Stimulated activated naive CD8-positive, alpha-beta T cell treated with anti-CD3 and anti-CD28 coated beads, Interleukin-15, Interleukin-2, amounts not matched to agents 100 ng/mL and 50 ng/mL, for 24 hours (primary cell): Measurements from ENCODE around the gene DMRTB1.

ENCODE experiments used
- H3K27ac Mint-ChIP-seq: one replicate; pipeline ENCODE4 v1.8.0; 2021; ENCODE audit warnings: mild to moderate bottlenecking, mixed read lengths
- H3K27me3 Mint-ChIP-seq: one replicate; pipeline ENCODE4 v1.8.0; 2021; ENCODE audit warnings: mixed read lengths
- H3K36me3 Mint-ChIP-seq: one replicate; pipeline ENCODE4 v1.8.0; 2021; ENCODE audit warnings: low read depth, mixed read lengths
- H3K4me1 Mint-ChIP-seq: one replicate; pipeline ENCODE4 v1.8.0; 2021; ENCODE audit warnings: low read depth, mixed read lengths
- H3K4me3 Mint-ChIP-seq: one replicate; pipeline ENCODE4 v1.8.0; 2021; ENCODE audit warnings: mild to moderate bottlenecking, mixed read lengths
- H3K9me3 Mint-ChIP-seq: one replicate; pipeline ENCODE4 v1.8.0; 2021; ENCODE audit warnings: mixed read lengths

DMRTB1 gene

DNA sequence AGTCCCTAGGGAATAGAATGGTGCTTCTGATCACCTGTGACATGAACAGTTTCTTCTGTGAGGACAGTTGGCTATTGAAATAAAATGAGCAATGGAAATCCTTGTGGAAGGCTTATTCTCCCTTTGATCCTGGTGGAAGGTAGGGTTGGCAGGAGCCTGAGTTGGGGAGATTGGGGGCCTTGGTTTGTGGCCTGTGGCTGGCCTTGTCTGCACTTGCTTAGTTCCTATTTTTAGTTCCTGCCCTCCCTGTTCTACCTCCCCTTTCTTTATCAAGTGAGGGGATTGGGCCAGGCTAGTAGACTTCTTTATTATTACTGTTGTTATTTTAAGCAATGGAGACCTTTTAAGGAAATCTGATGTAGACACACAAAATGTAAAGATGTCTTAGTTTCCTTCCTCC lies 8.2 kb downstream of the DMRTB1 start:
- no peak overlapping the region for H3K4me3 Mint-ChIP-seq
- no peaks in the 10 kb centered on the region for H3K36me3 Mint-ChIP-seq
- no peaks in the 10 kb centered on the region for H3K27me3 Mint-ChIP-seq
- no peaks in the 10 kb centered on the region for H3K4me1 Mint-ChIP-seq
- no peak overlapping the region for H3K27ac Mint-ChIP-seq
- no peaks in the 10 kb centered on the region for H3K9me3 Mint-ChIP-seq

DNA sequence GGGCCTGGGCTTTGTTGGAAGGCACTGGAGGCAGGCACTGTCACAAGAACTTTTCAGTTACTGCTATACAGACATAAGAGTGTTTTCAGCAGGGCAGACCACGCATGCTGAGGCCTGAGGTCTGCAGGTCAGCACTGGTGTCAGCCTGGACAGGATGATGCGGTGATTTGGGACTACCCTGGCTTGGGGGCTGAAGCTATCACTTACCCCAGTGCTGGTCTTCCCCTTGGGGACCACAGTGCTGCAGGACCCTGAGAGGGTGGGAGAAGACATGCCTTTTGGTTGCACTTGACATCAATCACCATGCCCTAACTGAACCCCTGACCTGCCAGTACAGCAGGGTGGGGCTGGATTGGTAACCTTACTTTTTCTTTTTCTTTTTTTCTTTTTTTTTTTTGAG lies 9.2 kb downstream of the DMRTB1 start:
- Mint-ChIP-seq H3K4me3 (no peak overlapping the region), H3K27ac (no peak overlapping the region), H3K36me3 (no peaks in the 10 kb centered on the region), H3K27me3 (no peaks in the 10 kb centered on the region), H3K9me3 (no peaks in the 10 kb centered on the region), H3K4me1 (no peaks in the 10 kb centered on the region)

DNA sequence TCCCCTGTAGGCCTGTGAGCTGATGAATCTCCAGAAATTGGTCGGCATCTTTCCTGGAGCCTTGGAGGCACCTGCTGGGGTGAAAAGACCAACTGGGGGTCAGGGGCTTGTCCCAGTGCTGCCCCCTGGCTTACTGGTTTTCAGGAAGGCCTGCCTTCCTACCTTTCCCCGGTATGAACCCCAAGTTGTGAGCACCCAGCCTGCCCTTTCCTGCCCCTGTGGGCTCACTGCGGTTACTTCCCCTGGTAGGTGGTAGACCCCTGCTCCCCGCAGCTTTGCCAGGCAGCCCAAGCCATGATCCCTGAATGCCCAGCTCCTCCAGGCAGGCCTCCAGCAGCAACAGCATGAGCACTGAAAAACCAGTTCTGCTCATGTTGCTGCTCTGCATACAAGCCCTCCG lies 10.2 kb downstream of the DMRTB1 start:
- H3K4me1 Mint-ChIP-seq = no peaks in the 10 kb centered on the region
- no peaks in the 10 kb centered on the region for H3K9me3 Mint-ChIP-seq
- H3K36me3 Mint-ChIP-seq = no peaks in the 10 kb centered on the region
- H3K4me3 Mint-ChIP-seq = no peak overlapping the region
- H3K27me3 Mint-ChIP-seq = no peaks in the 10 kb centered on the region
- no peak overlapping the region for H3K27ac Mint-ChIP-seq

DNA sequence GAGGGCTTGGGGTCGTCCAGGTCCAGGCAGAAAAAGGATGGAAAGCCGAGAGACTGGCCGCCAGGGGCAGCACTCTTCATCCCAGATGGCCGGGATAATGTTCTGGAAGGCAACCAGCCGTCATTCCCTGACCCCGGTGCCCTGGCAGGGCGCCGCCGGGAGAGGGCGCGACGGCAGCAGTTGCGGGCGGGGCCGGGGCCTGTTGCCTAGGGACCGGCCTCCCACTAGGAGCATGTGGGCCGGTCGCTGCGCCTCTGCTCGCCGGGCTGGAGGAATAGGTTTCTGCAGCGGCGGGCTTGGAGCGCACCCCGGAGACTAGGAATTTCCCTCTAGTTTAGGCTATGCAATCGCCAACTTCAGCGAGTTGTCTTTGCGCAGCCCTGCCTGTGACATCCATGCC lies 11.0 kb downstream of the DMRTB1 start:
- Mint-ChIP-seq H3K36me3 (no peaks in the 10 kb centered on the region), H3K4me3 (no peak overlapping the region), H3K27ac (no peak overlapping the region), H3K4me1 (no peaks in the 10 kb centered on the region), H3K27me3 (no peaks in the 10 kb centered on the region), H3K9me3 (no peaks in the 10 kb centered on the region)

DNA sequence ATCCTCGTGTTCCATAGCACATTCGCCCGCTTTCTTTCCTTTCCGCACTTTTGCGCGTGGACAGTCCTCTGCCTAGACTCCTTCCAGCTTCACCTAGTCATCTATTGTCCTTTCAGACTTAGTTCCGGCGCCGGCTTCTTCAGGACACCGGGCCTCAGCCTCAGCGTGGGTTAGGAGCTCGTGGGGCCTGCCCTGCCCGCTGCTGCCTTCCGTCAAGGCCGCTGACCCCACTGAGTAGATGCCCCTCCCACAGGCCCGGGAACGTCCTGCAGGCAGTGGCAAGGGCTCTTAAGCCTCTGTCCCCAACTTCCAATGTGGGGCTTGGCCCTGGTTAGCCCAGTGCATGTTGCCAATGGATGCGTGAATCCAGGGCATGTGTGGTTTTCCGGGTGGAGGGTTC lies 11.4 kb downstream of the DMRTB1 start:
- H3K36me3 Mint-ChIP-seq = no peaks in the 10 kb centered on the region
- H3K4me1 Mint-ChIP-seq = no peaks in the 10 kb centered on the region
- H3K9me3 Mint-ChIP-seq = no peaks in the 10 kb centered on the region
- H3K4me3 Mint-ChIP-seq = no peak overlapping the region
- no peaks in the 10 kb centered on the region for H3K27me3 Mint-ChIP-seq
- no peak overlapping the region for H3K27ac Mint-ChIP-seq

DNA sequence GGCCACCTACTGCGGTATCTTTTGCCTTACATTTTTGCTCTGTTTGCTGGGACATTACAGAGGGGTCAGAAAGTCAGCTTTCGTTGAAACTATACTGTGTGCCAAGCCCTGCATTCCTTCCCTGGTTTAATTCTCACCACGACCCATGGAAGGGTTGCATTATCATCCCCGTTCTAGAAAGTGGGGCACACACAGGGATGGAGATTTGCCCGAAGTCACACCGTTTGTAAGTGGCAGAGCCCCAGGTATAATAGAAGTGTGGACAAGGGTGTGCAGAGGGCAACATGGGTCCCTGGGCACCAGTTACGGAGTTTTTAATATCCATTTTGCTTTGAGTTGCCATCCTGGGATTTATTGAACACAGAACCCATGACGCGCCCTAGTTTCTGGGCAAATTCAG lies 11.8 kb downstream of the DMRTB1 start:
- no peaks in the 10 kb centered on the region for H3K36me3 Mint-ChIP-seq

DNA sequence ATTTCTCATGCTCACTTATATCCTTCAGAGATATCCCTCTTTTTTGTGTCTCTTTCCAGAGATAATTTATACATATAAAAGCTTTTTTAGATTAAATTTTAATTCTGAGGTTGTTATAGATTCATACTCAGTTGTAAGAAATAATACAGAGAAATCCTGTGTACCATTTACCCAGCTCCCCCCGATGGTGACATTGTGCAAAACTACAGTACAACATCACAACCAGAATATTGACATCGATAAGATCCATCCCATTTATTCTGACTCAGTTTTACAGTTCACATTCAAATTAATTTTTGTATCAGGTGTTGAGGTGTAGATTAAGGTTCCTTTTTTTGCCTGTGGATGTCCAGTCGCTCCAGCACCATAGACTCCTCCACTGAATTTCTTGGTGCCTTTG lies 14.3 kb downstream of the DMRTB1 start:
- Mint-ChIP-seq H3K27me3 (no peaks in the 10 kb centered on the region), H3K4me1 (no peaks in the 10 kb centered on the region), H3K4me3 (no peak overlapping the region), H3K27ac (no peak overlapping the region), H3K36me3 (no peaks in the 10 kb centered on the region), H3K9me3 (no peaks in the 10 kb centered on the region)

More for the DNA sequence above, 11.8 kb downstream of the DMRTB1 start:
- no peak overlapping the region for H3K4me3 Mint-ChIP-seq
- no peaks in the 10 kb centered on the region for H3K9me3 Mint-ChIP-seq
- H3K27ac Mint-ChIP-seq = no peak overlapping the region
- no peaks in the 10 kb centered on the region for H3K27me3 Mint-ChIP-seq
- no peaks in the 10 kb centered on the region for H3K4me1 Mint-ChIP-seq

DNA sequence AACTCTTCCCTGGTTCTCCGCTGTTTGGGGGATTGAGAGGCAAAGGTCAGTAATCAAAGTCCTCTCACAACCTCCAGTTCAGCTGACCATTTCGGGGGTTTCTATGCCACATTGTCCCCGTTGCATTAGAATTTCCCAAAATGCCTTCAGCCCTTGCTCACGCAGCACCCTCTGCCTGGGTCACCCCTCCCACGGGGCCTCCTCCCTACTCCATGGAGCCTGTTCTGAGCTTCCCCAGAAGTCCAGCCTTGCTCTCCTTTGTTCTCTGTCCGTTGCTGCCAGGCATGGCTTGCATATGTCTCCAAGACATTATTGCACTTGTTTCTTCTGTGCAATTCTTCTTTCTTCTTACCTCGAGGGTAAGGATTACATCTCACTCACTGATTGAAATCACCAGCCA lies 16.5 kb downstream of the DMRTB1 start:
- H3K27me3 Mint-ChIP-seq = no peaks in the 10 kb centered on the region
- H3K27ac Mint-ChIP-seq = no peak overlapping the region
- H3K4me3 Mint-ChIP-seq = no peak overlapping the region
- H3K4me1 Mint-ChIP-seq = no peaks in the 10 kb centered on the region
- no peaks in the 10 kb centered on the region for H3K36me3 Mint-ChIP-seq
- H3K9me3 Mint-ChIP-seq = no peaks in the 10 kb centered on the region

DNA sequence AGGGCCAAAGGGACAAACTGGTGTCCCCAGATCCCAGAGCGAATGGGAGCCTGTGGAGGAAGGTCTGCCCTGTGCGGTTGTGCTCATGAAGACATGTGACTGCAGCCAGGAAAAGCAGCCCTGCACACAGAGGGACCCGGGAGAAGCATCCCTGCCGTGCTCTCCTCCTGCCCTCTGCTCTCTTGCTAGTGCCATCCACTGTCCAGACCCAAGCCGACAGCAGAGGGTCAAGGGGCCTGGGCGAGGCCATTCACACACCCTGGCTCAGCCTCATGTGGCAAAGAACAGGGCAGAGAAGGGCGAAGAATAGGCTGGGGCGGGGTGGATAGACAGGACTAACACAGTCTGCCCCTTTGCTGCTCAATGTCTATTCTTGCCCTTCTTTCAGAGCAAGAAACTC lies 17.4 kb downstream of the DMRTB1 start:
- H3K27ac Mint-ChIP-seq = no peak overlapping the region
- H3K9me3 Mint-ChIP-seq = no peaks in the 10 kb centered on the region
- H3K4me3 Mint-ChIP-seq = no peak overlapping the region
- H3K36me3 Mint-ChIP-seq = no peaks in the 10 kb centered on the region
- H3K27me3 Mint-ChIP-seq = no peaks in the 10 kb centered on the region
- no peaks in the 10 kb centered on the region for H3K4me1 Mint-ChIP-seq

DNA sequence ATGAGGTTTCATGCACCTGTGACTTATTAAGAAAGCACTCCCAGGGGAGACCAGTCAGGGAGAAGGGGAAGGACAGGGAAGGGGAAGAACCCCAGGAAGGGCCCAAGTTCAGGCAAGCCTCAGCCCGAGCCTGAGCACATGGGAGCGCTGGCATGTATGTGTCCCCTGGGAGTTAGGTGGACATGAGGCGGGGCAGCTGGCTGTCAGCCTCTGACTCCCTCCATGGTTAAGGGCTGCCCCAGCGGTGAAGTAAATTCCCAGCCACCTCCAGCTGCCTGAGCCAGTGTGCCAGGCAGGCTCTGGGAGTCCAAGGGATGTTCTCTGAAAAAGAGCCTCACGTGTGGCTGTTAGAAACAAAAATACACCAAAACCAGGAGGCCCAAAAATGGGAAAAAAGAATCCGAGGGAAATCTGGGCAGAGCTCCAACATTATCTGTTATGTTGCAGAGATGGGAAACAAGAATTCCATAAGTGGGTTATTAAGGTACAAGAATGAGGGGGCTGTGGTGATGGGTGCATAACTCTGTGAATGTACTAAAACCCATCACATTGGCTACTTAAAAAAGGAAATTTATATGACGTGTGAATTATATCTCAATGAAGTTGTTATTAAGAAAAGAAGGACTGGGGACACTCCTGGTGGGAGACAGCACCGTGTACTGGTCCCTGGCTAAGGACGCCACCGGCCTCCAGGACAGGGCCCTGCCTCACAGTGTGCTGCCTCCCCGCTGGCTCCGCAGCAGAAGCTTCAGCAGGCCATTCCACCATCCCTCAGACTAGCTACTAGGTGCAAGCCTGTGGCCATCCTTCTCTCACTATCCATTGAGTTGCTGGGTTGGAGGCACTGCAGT lies 18.7 kb downstream of the DMRTB1 start:
- Mint-ChIP-seq H3K9me3 (no peaks in the 10 kb centered on the region), H3K27ac (no peak overlapping the region), H3K36me3 (no peaks in the 10 kb centered on the region), H3K27me3 (no peaks in the 10 kb centered on the region), H3K4me3 (no peak overlapping the region), H3K4me1 (no peaks in the 10 kb centered on the region)

DNA sequence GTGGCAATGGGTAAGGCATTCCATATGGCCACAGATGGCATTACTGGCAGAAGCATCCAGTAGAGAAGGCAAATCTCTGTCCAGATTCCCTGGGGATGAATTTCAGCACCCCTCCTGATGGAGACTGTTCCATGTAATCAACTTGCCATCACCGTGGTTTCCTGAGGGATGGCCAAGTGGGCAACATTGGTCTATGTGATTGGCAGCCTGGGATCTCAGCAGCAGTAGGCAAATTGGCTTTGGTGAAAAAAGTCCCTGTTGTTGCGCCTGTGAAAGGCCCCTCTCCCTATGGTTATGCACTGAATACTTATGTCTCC lies 19.3 kb downstream of the DMRTB1 start:
- H3K9me3 Mint-ChIP-seq = no peaks in the 10 kb centered on the region
- H3K36me3 Mint-ChIP-seq = no peaks in the 10 kb centered on the region
- no peaks in the 10 kb centered on the region for H3K4me1 Mint-ChIP-seq
- no peak overlapping the region for H3K27ac Mint-ChIP-seq
- no peaks in the 10 kb centered on the region for H3K27me3 Mint-ChIP-seq
- H3K4me3 Mint-ChIP-seq = no peak overlapping the region

DNA sequence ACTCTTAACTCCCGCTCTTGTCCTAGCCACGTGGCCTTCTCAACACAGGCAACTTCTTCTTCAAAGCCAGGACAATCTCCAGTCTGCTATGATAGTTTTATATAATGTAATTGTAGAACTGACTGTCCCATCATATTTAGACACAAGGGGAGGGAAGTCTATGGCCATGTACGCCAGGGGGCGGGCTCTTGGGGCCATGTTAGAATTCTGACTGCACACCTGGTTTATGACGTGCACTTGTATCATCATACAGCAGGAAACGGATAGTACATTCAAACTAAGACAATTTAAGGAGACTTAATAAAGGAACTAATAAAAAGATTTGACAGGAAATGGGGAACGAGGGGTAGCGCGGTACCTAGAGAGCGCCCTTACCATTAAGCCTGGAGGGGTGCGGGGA lies 21.5 kb downstream of the DMRTB1 start:
- no peaks in the 10 kb centered on the region for H3K36me3 Mint-ChIP-seq
- H3K4me3 Mint-ChIP-seq = no peak overlapping the region
- no peaks in the 10 kb centered on the region for H3K4me1 Mint-ChIP-seq

DNA sequence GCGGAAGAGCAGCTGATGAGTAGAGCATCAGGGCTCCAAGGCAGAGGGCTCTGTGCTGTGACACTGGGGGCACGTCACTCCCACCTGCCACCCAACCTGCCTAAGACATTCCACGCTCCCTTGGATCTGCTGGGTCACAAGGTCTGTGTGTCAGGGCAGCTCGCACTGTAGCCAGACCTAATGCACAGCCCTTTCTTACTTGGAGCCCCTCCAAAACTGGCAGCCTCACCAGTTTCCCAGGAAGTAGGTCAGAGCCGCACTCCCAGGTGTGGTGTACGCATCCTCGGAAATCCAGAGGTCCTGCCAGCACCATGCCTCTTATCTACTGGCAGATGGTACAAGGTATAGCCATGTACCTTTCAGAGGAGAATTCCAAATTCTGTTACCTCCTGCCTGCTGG lies 22.3 kb downstream of the DMRTB1 start:
- peaks cover 8% of the 10 kb centered on the region for H3K27me3 Mint-ChIP-seq
- no peaks in the 10 kb centered on the region for H3K4me1 Mint-ChIP-seq
- H3K36me3 Mint-ChIP-seq = no peaks in the 10 kb centered on the region
- no peak overlapping the region for H3K27ac Mint-ChIP-seq
- no peak overlapping the region for H3K4me3 Mint-ChIP-seq
- no peaks in the 10 kb centered on the region for H3K9me3 Mint-ChIP-seq

More for the DNA sequence above, 21.5 kb downstream of the DMRTB1 start:
- H3K27me3 Mint-ChIP-seq = peaks cover 3% of the 10 kb centered on the region
- H3K9me3 Mint-ChIP-seq = no peaks in the 10 kb centered on the region
- no peak overlapping the region for H3K27ac Mint-ChIP-seq

DNA sequence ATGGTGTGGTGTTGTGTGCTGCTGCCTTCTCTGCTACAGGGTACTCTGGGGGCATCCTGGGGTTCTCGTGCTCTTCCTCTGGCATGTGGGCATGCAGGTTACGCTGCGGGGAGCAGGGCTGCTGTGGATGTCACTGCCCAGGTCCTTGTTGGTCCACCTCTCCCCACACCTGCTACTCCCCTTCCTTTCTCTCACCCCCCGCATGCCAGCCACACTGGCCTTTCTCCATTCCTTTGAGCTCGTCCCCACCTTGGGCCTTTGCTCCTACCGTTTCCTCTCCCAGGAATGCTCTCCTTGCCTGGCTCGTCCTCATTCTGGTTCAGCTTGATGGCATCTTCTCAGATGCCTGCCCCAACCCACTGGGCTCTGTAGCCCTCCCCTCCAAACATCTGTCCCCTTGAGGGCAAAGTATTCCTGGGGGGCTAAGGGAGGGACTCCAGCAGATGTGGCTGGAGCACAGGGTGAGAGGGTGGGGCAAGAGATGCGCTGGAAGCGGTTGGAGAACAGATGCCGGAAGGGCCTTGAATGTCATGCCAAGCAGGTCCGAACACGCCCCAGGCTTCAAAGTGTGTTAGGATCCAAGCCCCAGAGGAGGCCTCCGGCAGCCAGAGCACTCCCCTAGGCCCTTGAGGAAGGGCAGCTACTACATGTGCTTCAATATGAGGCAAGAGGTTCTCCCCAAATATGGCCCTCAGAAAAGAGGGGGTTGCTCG lies 23.4 kb downstream of the DMRTB1 start:
- no peaks in the 10 kb centered on the region for H3K4me1 Mint-ChIP-seq
- no peak overlapping the region for H3K4me3 Mint-ChIP-seq
- H3K27ac Mint-ChIP-seq = no peak overlapping the region
- no peaks in the 10 kb centered on the region for H3K36me3 Mint-ChIP-seq
- H3K9me3 Mint-ChIP-seq = no peaks in the 10 kb centered on the region
- peaks cover 13% of the 10 kb centered on the region for H3K27me3 Mint-ChIP-seq

DNA sequence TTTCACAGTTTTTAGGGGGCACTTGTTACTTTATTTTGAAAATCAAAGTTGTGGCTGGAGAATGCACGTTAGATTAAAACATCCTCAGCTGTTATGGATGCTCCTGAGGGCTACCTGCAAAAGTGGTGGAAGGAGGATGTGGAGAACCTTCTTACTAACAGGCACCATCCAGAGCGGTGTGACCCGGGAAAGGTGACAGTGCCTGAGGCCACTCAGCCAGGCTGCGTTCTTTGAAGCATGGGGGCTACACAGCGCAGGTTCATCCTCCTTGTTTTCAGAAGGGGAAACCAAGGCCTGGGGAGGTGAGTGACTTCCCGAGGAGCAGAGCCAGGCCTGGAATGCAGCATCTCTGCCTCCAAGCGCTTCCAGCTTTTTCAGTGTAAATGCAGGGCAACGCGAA lies 24.0 kb downstream of the DMRTB1 start:
- H3K27ac Mint-ChIP-seq = no peak overlapping the region
- no peaks in the 10 kb centered on the region for H3K4me1 Mint-ChIP-seq
- no peaks in the 10 kb centered on the region for H3K9me3 Mint-ChIP-seq
- H3K36me3 Mint-ChIP-seq = no peaks in the 10 kb centered on the region
- H3K4me3 Mint-ChIP-seq = no peak overlapping the region
- H3K27me3 Mint-ChIP-seq = peaks cover 19% of the 10 kb centered on the region

DNA sequence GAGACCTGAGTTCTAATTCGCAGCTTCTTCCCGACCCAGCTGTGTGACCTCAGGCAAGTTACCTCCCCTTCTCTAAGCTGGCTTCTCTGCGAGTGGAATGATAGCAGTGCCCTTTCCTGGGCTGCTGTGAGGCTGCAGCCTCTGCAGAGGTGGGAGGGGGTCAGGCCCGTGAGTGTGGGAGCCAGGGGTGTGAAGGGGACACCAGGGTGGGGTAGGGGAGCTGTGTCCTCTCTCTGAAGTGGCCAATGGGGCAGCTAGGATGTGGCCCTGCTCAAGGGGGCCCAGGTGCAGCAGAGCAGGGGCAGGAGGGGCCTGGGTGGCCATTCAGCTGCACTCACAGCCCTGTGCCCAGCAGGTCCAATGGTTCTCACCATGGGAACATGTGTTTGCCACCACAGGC lies 24.5 kb downstream of the DMRTB1 start:
- Mint-ChIP-seq H3K9me3 (no peaks in the 10 kb centered on the region), H3K4me3 (no peak overlapping the region), H3K27me3 (peaks cover 20% of the 10 kb centered on the region), H3K36me3 (no peaks in the 10 kb centered on the region), H3K27ac (no peak overlapping the region), H3K4me1 (no peaks in the 10 kb centered on the region)
